IMR-90 (cell line): ENCODE measurements around the gene CXXC1. TPM values are rescaled to one million over a fixed set of nuclear protein-coding genes. Genes with fewer than 3 reads are reported as not detected.

ENCODE experiments used
- ATAC-seq: fragments of 200-7000 bp; cut with Tn5 transposase; 2 replicates; pipeline ENCODE4 v1.9.1; 2020; ENCODE audit warnings: low read depth, mild to moderate bottlenecking, moderate library complexity
- BruUV-seq: library from RNA; stranded (reverse); fragments of 400-500 nt; replicated peaks from 2 replicates; lab custom pipeline; 2021; lab: Mats Ljungman, UMichigan
- CTCF ChIA-PET: fragments of 300-600 bp; formaldehyde crosslinking; extraction: SDS; loops from one replicate; lab custom pipeline; 2021; ENCODE audit warnings: antibody characterized with exemption; lab: Yijun Ruan, JAX
- POLR2A ChIA-PET: fragments of 300-600 bp; sonication (Branson Sonifier 250); formaldehyde crosslinking; loops from one replicate; lab custom pipeline; 2022; ENCODE audit warnings: antibody characterized with exemption; ENCODE audit not compliant: unreplicated experiment; lab: Charles Lee
- DNase-seq: peaks from one replicate; pipeline ENCODE4 v3.0.0; 2013
- H2AFZ ChIP-seq: replicated peaks from 2 replicates; pipeline ENCODE3; 2013; ENCODE audit warnings: low read length, mild to moderate bottlenecking; ENCODE audit not compliant: poor library complexity
- H2AK5ac ChIP-seq: 2 replicates; pipeline ENCODE4 v1.6.1; 2013; ENCODE audit warnings: low read depth, low read length, inconsistent platforms
- H2AK9ac ChIP-seq: replicated peaks from 2 replicates; pipeline ENCODE3; 2013; ENCODE audit warnings: mild to moderate bottlenecking, low read depth, low read length, moderate library complexity; ENCODE audit not compliant: poor library complexity
- H2BK120ac ChIP-seq: 2 replicates; pipeline ENCODE4 v1.6.1; 2013; ENCODE audit warnings: low read depth, low read length, inconsistent platforms
- H2BK15ac ChIP-seq: 3 replicates; pipeline ENCODE4 v1.6.1; 2013; ENCODE audit warnings: low read depth, low read length, inconsistent platforms
- H2BK20ac ChIP-seq: 2 replicates; pipeline ENCODE4 v1.6.1; 2013; ENCODE audit warnings: low read depth, mild to moderate bottlenecking, inconsistent platforms, low read length, moderate library complexity
- H2BK5ac ChIP-seq: 2 replicates; pipeline ENCODE4 v1.6.1; 2013; ENCODE audit warnings: mild to moderate bottlenecking, low read depth, low read length, inconsistent platforms; ENCODE audit not compliant: poor library complexity, severe bottlenecking
- H3K14ac ChIP-seq: replicated peaks from 2 replicates; pipeline ENCODE4 v1.6.1; 2013; ENCODE audit warnings: low read depth, low read length, inconsistent platforms
- H3K18ac ChIP-seq: 2 replicates; pipeline ENCODE4 v1.6.1; 2013; ENCODE audit warnings: low read depth, low read length, control low read depth
- H3K23ac ChIP-seq: 2 replicates; pipeline ENCODE4 v1.6.1; 2013; ENCODE audit warnings: low read depth, low read length, inconsistent platforms
- H3K27ac ChIP-seq: 2 replicates; pipeline ENCODE4 v1.5.1; 2013; ENCODE audit warnings: mild to moderate bottlenecking, control low read depth, low read length; ENCODE audit not compliant: insufficient read depth
- H3K27me3 ChIP-seq: 2 replicates; pipeline ENCODE4 v1.6.1; 2013; ENCODE audit warnings: low read length; ENCODE audit not compliant: control insufficient read depth, insufficient read depth
- H3K36me3 ChIP-seq: 2 replicates; pipeline ENCODE4 v1.6.1; 2013; ENCODE audit warnings: low read length, mixed read lengths; ENCODE audit not compliant: control insufficient read depth, insufficient read depth
- H3K4ac ChIP-seq: 2 replicates; pipeline ENCODE4 v1.6.1; 2013; ENCODE audit warnings: low read depth, low read length, inconsistent platforms
- H3K4me1 ChIP-seq: 2 replicates; pipeline ENCODE4 v1.6.1; 2013; ENCODE audit warnings: low read length, mixed read lengths; ENCODE audit not compliant: control insufficient read depth, insufficient read depth
- H3K4me2 ChIP-seq: 2 replicates; pipeline ENCODE4 v1.6.1; 2013; ENCODE audit warnings: low read depth, mild to moderate bottlenecking, control low read depth, low read length, moderate library complexity
- H3K4me3 ChIP-seq: 2 replicates; pipeline ENCODE4 v1.5.1; 2013; ENCODE audit warnings: low read depth, mild to moderate bottlenecking, control low read depth, low read length, moderate library complexity; ENCODE audit not compliant: insufficient read depth
- H3K56ac ChIP-seq: 2 replicates; pipeline ENCODE4 v1.6.1; 2013; ENCODE audit warnings: low read length, inconsistent platforms; ENCODE audit not compliant: insufficient read depth; ENCODE audit errors: extremely low read depth
- H3K79me1 ChIP-seq, 2 experiments: 2 replicates each; pipeline ENCODE4 v1.6.1; 2013; ENCODE audit warnings: low read length in 2 of 2, inconsistent platforms in 1 of 2, low read depth in 1 of 2
- H3K9ac ChIP-seq: 2 replicates; pipeline ENCODE4 v1.6.1; 2013; ENCODE audit warnings: low read depth, low read length, control low read depth
- H3K9me1 ChIP-seq: 2 replicates; pipeline ENCODE4 v1.6.1; 2013; ENCODE audit warnings: low read length, inconsistent platforms; ENCODE audit not compliant: insufficient read depth
- H3K9me3 ChIP-seq: 2 replicates; pipeline ENCODE4 v1.6.1; 2013; ENCODE audit warnings: low read length; ENCODE audit not compliant: control insufficient read depth, insufficient read depth
- H4K20me1 ChIP-seq: 2 replicates; pipeline ENCODE4 v1.6.1; 2013; ENCODE audit warnings: low read length, inconsistent platforms; ENCODE audit not compliant: insufficient read depth
- H4K5ac ChIP-seq: 2 replicates; pipeline ENCODE4 v1.6.1; 2013; ENCODE audit warnings: mild to moderate bottlenecking, low read depth, low read length, control low read depth
- H4K8ac ChIP-seq, 2 experiments: 2 replicates each; pipeline ENCODE4 v1.6.1; 2013; ENCODE audit warnings: low read depth in 2 of 2, low read length in 2 of 2, control low read depth in 1 of 2, inconsistent platforms in 1 of 2
- H4K91ac ChIP-seq: 2 replicates; pipeline ENCODE4 v1.6.1; 2013; ENCODE audit warnings: low read depth, low read length, inconsistent platforms; ENCODE audit not compliant: insufficient read depth
- BHLHE40 ChIP-seq: fragments of 150-350 bp; IDR thresholded peaks from 2 replicates; pipeline ENCODE4 v1.6.1; 2016; ENCODE audit warnings: mild to moderate bottlenecking, low read depth, low read length
- CHD1 ChIP-seq: IDR thresholded peaks from 2 replicates; pipeline ENCODE4 v1.6.1; 2012; ENCODE audit warnings: low read depth, low read length, improper control_type of control experiment
- MAZ ChIP-seq: IDR thresholded peaks from 2 replicates; pipeline ENCODE4 v1.6.1; 2012; ENCODE audit warnings: low read depth, mild to moderate bottlenecking, low read length, improper control_type of control experiment, moderate library complexity, borderline replicate concordance
- MXI1 ChIP-seq: IDR thresholded peaks from 2 replicates; pipeline ENCODE4 v1.6.1; 2012; ENCODE audit warnings: low read depth, mild to moderate bottlenecking, low read length, moderate library complexity, borderline replicate concordance
- WGBS, 2 experiments: methylation state at CpG; one replicate each; pipeline versions ENCODE4 v1.1.5 to v1.1.7; 2013; ENCODE audit warnings: missing lambda C conversion rate in 2 of 2; ENCODE audit not compliant: insufficient read length in 1 of 2; ENCODE audit errors: extremely low coverage in 2 of 2; 5-methylcytosine and 5-hydroxymethylcytosine counted together
- dilution Hi-C: fragments of 300-500 bp; cut with HindIII; formaldehyde crosslinking; loops from one replicate; pipeline ENCODE4 v1.14.3; 2018; ENCODE audit warnings: low sequenced_read_pairs; ENCODE audit not compliant: unreplicated experiment
- in situ Hi-C: fragments of 300-500 bp; cut with MboI; formaldehyde crosslinking; loops from 3 replicates; pipeline ENCODE4 v1.14.3; 2019; ENCODE audit warnings: low sequenced_read_pairs, inconsistent platforms, mixed read lengths
- intact Hi-C: fragments of 100-400 bp; cut with micrococcal nuclease; formaldehyde crosslinking; loops from 2 replicates; pipeline ENCODE4 v1.10.0; 2022
- polyA plus RNA-seq, 3 experiments: library from polyadenylated mRNA; depleted of rRNA; stranded (reverse); fragments of >200 nt; gene quantifications; 2 replicates each; pipeline ENCODE4 v1.2.3, GENCODE V29; 2012; ENCODE audit warnings: low replicate concordance in 1 of 3
- total RNA-seq: library from RNA; depleted of rRNA; stranded (reverse); fragments of >200 nt; gene quantifications from 2 replicates; pipeline ENCODE4 v1.2.3, GENCODE V29; 2012

Gene CXXC1
- total and polyA plus RNA-seq, 2 of the 4 experiments (the other 2 are of a cell fraction): 24.0 to 66.2 TPM

- no peaks in the 10 kb centered on the region for H3K27me3 ChIP-seq
- no peak overlapping the region for H2AFZ ChIP-seq
- no peak overlapping the region for H2BK15ac ChIP-seq
- BruUV-seq: no TSS peak
- H2BK20ac ChIP-seq: no peak overlapping the region
- H3K4me1 ChIP-seq: no peaks in the 10 kb centered on the region
- no peak overlapping the region for H3K4me2 ChIP-seq
- in situ Hi-C loops: no loop called here
- intact Hi-C loops: no loop called here
- no peak overlapping the region for H4K8ac ChIP-seq
- H4K5ac ChIP-seq: no peak overlapping the region
- H3K9me3 ChIP-seq: no peaks in the 10 kb centered on the region
- H3K4me3 ChIP-seq: no peak overlapping the region
- no peak overlapping the region for H3K27ac ChIP-seq
- H3K79me1 ChIP-seq: peaks cover 7 to 31% of the 10 kb centered on the region in 2 experiments
- peaks cover 11% of the 10 kb centered on the region; the same call in 1 of the 2 replicates for H3K9me1 ChIP-seq
- no peak overlapping the region for H2AK9ac ChIP-seq
- no peak overlapping the region for H3K4ac ChIP-seq
- DNase-seq: no peak
- no peak overlapping the region for H2AK5ac ChIP-seq
- H3K36me3 ChIP-seq: peaks cover 75% of the 10 kb centered on the region
- no peak for ATAC-seq
- H3K14ac ChIP-seq: no peak overlapping the region
- H4K20me1 ChIP-seq: peaks cover 7% of the 10 kb centered on the region
- H4K91ac ChIP-seq: no peak overlapping the region
- TF ChIP-seq BHLHE40 (no peak), MAZ (no peak), MXI1 (no peak), CHD1 (no peak)
- no peak overlapping the region for H2BK5ac ChIP-seq
- ChIA-PET POLR2A (no interaction called here), CTCF (no interaction called here)
- H3K9ac ChIP-seq: no peak overlapping the region
- no peak overlapping the region for H2BK120ac ChIP-seq
- dilution Hi-C loops: no loop called here
- H3K18ac ChIP-seq: no peak overlapping the region
- 92% methylated on average over 4 of the region's 17 CpGs; no CpG with 5 or more reads in 1 of the 2 experiments for WGBS, 2 experiments
- no peak overlapping the region for H3K56ac ChIP-seq
- H3K23ac ChIP-seq: no peak overlapping the region
These were observed 13.4 kb downstream of the CXXC1 start for GRCh38 chr18:50274044-50274442.
